Smooth muscle cell (in vitro differentiated cells): ENCODE results near the gene GIMD1. TPM values are rescaled to one million over a fixed set of nuclear protein-coding genes. Genes with fewer than 3 reads are reported as not detected.

Experiments
- DNase-seq: peaks from one replicate; lab custom pipeline; 2025; ENCODE audit not compliant: unreplicated experiment; lab: John Stamatoyannopoulos, UW
- H2AFZ ChIP-seq: fragments of 200-600 bp; sonication (generic); 2 replicates; pipeline ENCODE4 v1.6.0; 2016; ENCODE audit warnings: antibody characterized with exemption, low read depth, mild to moderate bottlenecking
- H3F3A ChIP-seq: fragments of 200-600 bp; sonication (generic); 2 replicates; pipeline ENCODE4 v1.6.0; 2017; ENCODE audit warnings: antibody characterized with exemption, low read depth
- H3K27ac ChIP-seq: fragments of 200-600 bp; sonication (generic); 2 replicates; pipeline ENCODE4 v1.5.1; 2016; ENCODE audit warnings: low read depth, mild to moderate bottlenecking
- H3K27me3 ChIP-seq: fragments of 200-600 bp; sonication (generic); 2 replicates; pipeline ENCODE4 v1.6.1; 2016; ENCODE audit warnings: low read depth, mild to moderate bottlenecking
- H3K36me3 ChIP-seq: fragments of 200-600 bp; sonication (generic); 2 replicates; pipeline ENCODE4 v1.5.1; 2016; ENCODE audit warnings: low read depth
- H3K4me1 ChIP-seq: fragments of 200-600 bp; sonication (generic); 2 replicates; pipeline ENCODE4 v1.5.1; 2016; ENCODE audit warnings: low read depth
- H3K4me2 ChIP-seq: fragments of 200-600 bp; sonication (generic); 2 replicates; pipeline ENCODE4 v1.6.0; 2016; ENCODE audit warnings: mild to moderate bottlenecking
- H3K4me3 ChIP-seq: fragments of 200-600 bp; sonication (generic); 2 replicates; pipeline ENCODE4 v1.5.1; 2016; ENCODE audit warnings: mild to moderate bottlenecking
- H3K79me2 ChIP-seq: fragments of 200-600 bp; sonication (generic); 2 replicates; pipeline ENCODE4 v1.6.0; 2016; ENCODE audit warnings: low read depth, mild to moderate bottlenecking
- H3K9ac ChIP-seq: fragments of 200-600 bp; sonication (generic); 2 replicates; pipeline ENCODE4 v1.6.0; 2016; ENCODE audit warnings: low read depth
- H3K9me3 ChIP-seq: fragments of 200-600 bp; sonication (generic); replicated peaks from 2 replicates; pipeline ENCODE4 v1.5.1; 2016; ENCODE audit warnings: low read depth
- H4K20me1 ChIP-seq: fragments of 200-600 bp; sonication (generic); 2 replicates; pipeline ENCODE4 v1.6.0; 2016; ENCODE audit warnings: low read depth
- CTCF ChIP-seq: fragments of 200-600 bp; sonication (generic); IDR thresholded peaks from 2 replicates; pipeline ENCODE4 v1.5.1; 2017; ENCODE audit warnings: borderline replicate concordance, mild to moderate bottlenecking, antibody characterized with exemption; ENCODE audit not compliant: insufficient read depth, poor library complexity, severe bottlenecking
- WGBS: methylation state at CpG from one replicate; pipeline ENCODE4 v1.1.7; 2016; ENCODE audit warnings: low lambda C conversion rate; 5-methylcytosine and 5-hydroxymethylcytosine counted together
- polyA plus RNA-seq: library from polyadenylated mRNA; unstranded; fragments of >200 nt; fragmentation: Nextera tagmentation; extraction: Ambion mirVana; gene quantifications from 2 replicates; pipeline ENCODE4 v1.2.1, GENCODE V29; 2016
- total RNA-seq: library from RNA; depleted of rRNA; stranded (reverse); fragments of >200 nt; gene quantifications from 2 replicates; pipeline ENCODE4 v1.2.3, GENCODE V29; 2014

Gene GIMD1
- total and polyA plus RNA-seq, 2 experiments from 2014 or later, result not detected

GRCh38 chr4:106316773-106317409, 51.7 kb downstream of the GIMD1 start:
- 11% methylated on average over 13 of the region's 13 CpGs for WGBS
- DNase-seq, result no peak
- TF ChIP-seq CTCF, result no peak
- Histone ChIP-seq H3K4me2 (peak overlapping the region; percentile 89), H3K36me3 (no peaks in the 10 kb centered on the region), H3K79me2 (peaks cover 74% of the 10 kb centered on the region), H2AFZ (peak overlapping the region; percentile 93), H3K4me1 (peaks cover 20% of the 10 kb centered on the region), H3F3A (no peaks in the 10 kb centered on the region), H3K4me3 (peak overlapping the region; percentile 92), H3K27me3 (no peaks in the 10 kb centered on the region), H3K27ac (peak overlapping the region; percentile 99), H3K9ac (peak overlapping the region; percentile 99), H3K9me3 (no peaks in the 10 kb centered on the region), H4K20me1 (no peaks in the 10 kb centered on the region)

- WGBS, result under 1% methylated on average over 44 of the region's 44 CpGs
- no peak for TF ChIP-seq CTCF
- no peaks in the 10 kb centered on the region for H3F3A ChIP-seq
- no peaks in the 10 kb centered on the region for H3K36me3 ChIP-seq
- H3K79me2 ChIP-seq, result peaks cover 81% of the 10 kb centered on the region
- H3K9me3 ChIP-seq, result no peaks in the 10 kb centered on the region
- H2AFZ ChIP-seq, result peak within 1 kb of the TSS; percentile 93
- no peaks in the 10 kb centered on the region for H4K20me1 ChIP-seq
- peak; percentile 80 for DNase-seq
- H3K4me2 ChIP-seq, result peak within 1 kb of the TSS; percentile 89
- peak within 1 kb of the TSS; percentile 99 for H3K9ac ChIP-seq
- H3K27ac ChIP-seq, result peak within 1 kb of the TSS; percentile 99
- H3K4me3 ChIP-seq, result peak within 1 kb of the TSS; percentile 92
- H3K4me1 ChIP-seq, result peaks cover 20% of the 10 kb centered on the region
- H3K27me3 ChIP-seq, result no peaks in the 10 kb centered on the region
These were observed 52.4 kb downstream of the GIMD1 start, which contains the start of the genes AIMP1 and TBCK for GRCh38 chr4:106315968-106316772. Gene AIMP1 (plus strand): TSS chr4:106316550. CDS start chr4:106325010, 8,460 bp downstream. Gene TBCK (minus strand): TSS chr4:106316209. CDS start chr4:106308960, 7,249 bp downstream.

- Histone ChIP-seq H2AFZ (peak overlapping the region; percentile 93), H4K20me1 (no peaks in the 10 kb centered on the region), H3K4me2 (peak overlapping the region; percentile 89), H3K4me1 (peaks cover 20% of the 10 kb centered on the region), H3K9ac (peak overlapping the region; percentile 99), H3K36me3 (no peaks in the 10 kb centered on the region), H3K4me3 (peak overlapping the region; percentile 92), H3F3A (no peaks in the 10 kb centered on the region), H3K27me3 (no peaks in the 10 kb centered on the region), H3K79me2 (peaks cover 85% of the 10 kb centered on the region), H3K9me3 (no peaks in the 10 kb centered on the region), H3K27ac (peak overlapping the region; percentile 99)
- DNase-seq, result no peak
- TF ChIP-seq CTCF, result no peak
- WGBS, result 2% methylated on average over 13 of the region's 13 CpGs
These were observed 53.1 kb downstream of the GIMD1 start for GRCh38 chr4:106315476-106315967.
